Retinal pigment epithelial cell (primary cell): ENCODE measurements around the gene CCDC51.

Experiments used
- DNase-seq: peaks from one replicate; pipeline ENCODE4 v3.0.0-alpha.2; 2010; ENCODE audit warnings: low read depth
- H3K4me3 ChIP-seq: 2 replicates; pipeline ENCODE4 v1.5.1; 2011; ENCODE audit warnings: mild to moderate bottlenecking, low read length, control low read depth, moderate library complexity
- CTCF ChIP-seq: conservative IDR thresholded peaks from 2 replicates; pipeline ENCODE4 v1.5.1; 2011; ENCODE audit warnings: low read depth, low read length, control low read depth, inconsistent platforms

Gene CCDC51

DNA sequence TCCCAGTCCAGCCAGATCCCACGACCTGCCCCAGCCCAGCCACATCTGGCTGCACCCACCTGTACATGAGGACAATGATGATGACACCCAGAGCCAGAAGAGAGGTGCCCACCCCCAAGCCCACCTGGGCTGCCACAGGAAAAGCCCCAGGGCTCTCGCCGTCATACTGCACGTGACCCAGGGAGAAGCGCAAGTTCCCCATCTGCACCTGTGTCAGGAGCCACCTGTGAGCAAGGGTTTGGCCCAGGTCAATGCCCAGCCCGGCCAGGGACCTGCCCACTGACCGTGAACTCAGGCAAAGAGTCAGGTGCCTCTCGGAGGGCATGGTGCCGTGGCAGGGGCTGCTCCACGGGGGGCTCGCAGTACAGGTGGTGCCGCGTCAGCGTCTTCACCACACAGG, 26.3 kb downstream of the CCDC51 start:
- no peak for DNase-seq
- no peak for TF ChIP-seq CTCF
- no peak overlapping the region for H3K4me3 ChIP-seq

DNA sequence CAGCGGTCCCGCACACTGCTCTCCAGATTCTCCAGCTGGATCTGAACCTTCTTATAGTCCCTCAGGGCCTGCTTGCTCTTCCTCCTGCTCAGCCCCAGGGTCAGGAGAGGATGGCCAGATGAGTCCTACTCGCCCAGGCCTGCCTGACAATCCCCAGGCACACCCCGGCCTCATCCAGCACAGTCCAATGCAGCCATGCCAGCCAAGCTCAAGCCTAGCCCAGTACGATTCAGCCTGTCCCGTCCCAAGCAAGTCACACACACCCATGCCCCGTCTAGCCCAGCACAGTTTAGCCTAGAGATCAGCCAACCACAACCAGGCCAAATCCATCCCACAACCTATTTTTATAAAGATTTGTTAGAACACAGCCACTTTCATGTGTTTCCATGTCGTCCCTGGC, 26.8 kb downstream of the CCDC51 start:
- no peak for TF ChIP-seq CTCF
- DNase-seq = no peak
- H3K4me3 ChIP-seq = no peak overlapping the region

GRCh38 chr3:48412375-48413001, 27.4 kb downstream of the CCDC51 start:
- no peak for TF ChIP-seq CTCF
- H3K4me3 ChIP-seq = no peak overlapping the region
- DNase-seq = no peak

GRCh38 chr3:48411606-48412374, 28.1 kb downstream of the CCDC51 start:
- H3K4me3 ChIP-seq = no peak overlapping the region
- DNase-seq = no peak
- no peak for TF ChIP-seq CTCF

GRCh38 chr3:48411041-48411588, 28.8 kb downstream of the CCDC51 start:
- no peak for DNase-seq
- no peak overlapping the region for H3K4me3 ChIP-seq

DNA sequence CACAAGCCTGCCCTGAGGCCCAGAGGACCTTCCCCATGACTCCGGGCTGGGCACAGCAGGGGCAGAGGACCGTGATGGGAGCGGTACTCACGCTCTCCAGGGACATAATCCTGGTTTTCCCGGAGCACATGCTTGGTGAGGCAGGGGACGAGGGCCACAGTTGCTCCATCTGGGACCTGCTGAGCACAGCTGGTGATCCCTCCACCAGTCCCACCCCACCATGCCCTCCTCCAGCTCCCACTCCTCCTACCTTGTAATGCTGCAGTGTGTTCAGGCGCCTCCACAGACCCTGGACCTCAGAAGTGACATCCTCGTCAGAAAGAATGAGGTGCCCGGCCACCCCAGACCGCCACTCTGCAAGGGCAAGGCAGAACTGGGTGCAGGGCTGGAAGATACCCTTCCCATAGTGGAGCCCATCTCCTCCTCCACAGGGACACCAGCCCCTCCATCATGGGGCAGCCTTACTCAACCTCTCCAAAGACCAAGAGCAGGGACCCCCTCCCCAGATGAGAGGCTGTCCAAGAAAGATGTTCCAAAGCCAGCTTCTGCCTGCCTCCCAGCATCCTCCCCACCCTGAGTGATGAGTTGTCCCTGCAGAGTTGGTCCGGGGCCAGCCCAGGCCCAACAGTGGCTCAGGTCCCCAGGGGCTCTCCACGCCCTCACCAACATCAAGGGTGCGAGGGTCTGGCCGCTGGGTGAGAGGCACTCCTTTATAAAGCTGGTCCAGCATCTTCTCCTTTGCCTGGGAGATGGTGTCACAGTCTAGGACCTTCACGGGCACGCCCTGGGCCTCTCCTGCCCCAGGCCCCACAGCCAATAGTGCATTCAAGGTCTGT, 29.5 kb downstream of the CCDC51 start:
- H3K4me3 ChIP-seq = no peak overlapping the region
- DNase-seq = no peak
- no peak for TF ChIP-seq CTCF

More at GRCh38 chr3:48411041-48411588, 28.8 kb downstream of the CCDC51 start:
- no peak for TF ChIP-seq CTCF
